Measurements from ENCODE around the gene CCL20. TPM values are rescaled to one million over a fixed set of nuclear protein-coding genes. Genes with fewer than 3 reads are reported as not detected.
"Not testable (repeated sequence)": the region's sequence is repeated elsewhere in the genome, so short reads cannot be mapped to it uniquely, and the experiment has no call there.

Gene CCL20
- total and polyA plus RNA-seq, 4 donors: 0.49 to 0.50 TPM; not detected in 2

GRCh38 chr2:227796768-227797167, 16.9 kb upstream of the CCL20 start:
- WGBS (ENCODE audit: insufficient coverage): 92% methylated on average over 3 of the region's 5 CpGs
- not testable (repeated sequence) for H3K9me3 ChIP-seq (ENCODE audit: control insufficient read depth, insufficient read depth, low read length); DNase-seq (ENCODE audit: low read depth in 4 of 6, low spot score in 6 of 6); H3K36me3 ChIP-seq (ENCODE audit: control insufficient read depth, insufficient read depth, low read length); H3K4me3 ChIP-seq (ENCODE audit: low read depth, low read length); H3K4me1 ChIP-seq (ENCODE audit: control insufficient read depth, insufficient read depth, low read length); H3K27me3 ChIP-seq (ENCODE audit: control insufficient read depth, insufficient read depth, low read length); H3K27ac ChIP-seq (ENCODE audit: low read depth, low read length)

- no peak for DNase-seq (ENCODE audit: low read depth in 4 of 6, low spot score in 6 of 6)
- H3K27me3 ChIP-seq (ENCODE audit: control insufficient read depth, insufficient read depth, low read length): no peaks in the 10 kb centered on the region
- no CpG with 5 or more reads among the region's 3 CpGs for WGBS (ENCODE audit: insufficient coverage)
- no peak overlapping the region for H3K27ac ChIP-seq (ENCODE audit: low read depth, low read length)
- no peaks in the 10 kb centered on the region for H3K9me3 ChIP-seq (ENCODE audit: control insufficient read depth, insufficient read depth, low read length)
- H3K36me3 ChIP-seq (ENCODE audit: control insufficient read depth, insufficient read depth, low read length): no peaks in the 10 kb centered on the region
- H3K4me3 ChIP-seq (ENCODE audit: low read depth, low read length): no peak overlapping the region
- no peaks in the 10 kb centered on the region for H3K4me1 ChIP-seq (ENCODE audit: control insufficient read depth, insufficient read depth, low read length)
These were observed 14.4 kb upstream of the CCL20 start for GRCh38 chr2:227799202-227799601.

GRCh38 chr2:227802882-227803281, 10.8 kb upstream of the CCL20 start:
- Histone ChIP-seq H3K4me1 (ENCODE audit: control insufficient read depth, insufficient read depth, low read length) (no peaks in the 10 kb centered on the region), H3K4me3 (ENCODE audit: low read depth, low read length) (no peak overlapping the region), H3K27me3 (ENCODE audit: control insufficient read depth, insufficient read depth, low read length) (no peaks in the 10 kb centered on the region), H3K9me3 (ENCODE audit: control insufficient read depth, insufficient read depth, low read length) (no peaks in the 10 kb centered on the region), H3K36me3 (ENCODE audit: control insufficient read depth, insufficient read depth, low read length) (no peaks in the 10 kb centered on the region), H3K27ac (ENCODE audit: low read depth, low read length) (no peak overlapping the region)
- no peak for DNase-seq (ENCODE audit: low read depth in 4 of 6, low spot score in 6 of 6)
- no CpG with 5 or more reads among the region's 2 CpGs for WGBS (ENCODE audit: insufficient coverage)

GRCh38 chr2:227804975-227805374, 8.7 kb upstream of the CCL20 start:
- Histone ChIP-seq H3K4me3 (ENCODE audit: low read depth, low read length) (no peak overlapping the region), H3K27me3 (ENCODE audit: control insufficient read depth, insufficient read depth, low read length) (no peaks in the 10 kb centered on the region), H3K9me3 (ENCODE audit: control insufficient read depth, insufficient read depth, low read length) (no peaks in the 10 kb centered on the region), H3K4me1 (ENCODE audit: control insufficient read depth, insufficient read depth, low read length) (no peaks in the 10 kb centered on the region), H3K36me3 (ENCODE audit: control insufficient read depth, insufficient read depth, low read length) (no peaks in the 10 kb centered on the region), H3K27ac (ENCODE audit: low read depth, low read length) (no peak overlapping the region)
- no peak for DNase-seq (ENCODE audit: low read depth in 4 of 6, low spot score in 6 of 6)
- WGBS (ENCODE audit: insufficient coverage): 100% methylated on average over 1 of the region's 4 CpGs

GRCh38 chr2:227805578-227805977, 8.1 kb upstream of the CCL20 start:
- Histone ChIP-seq H3K27me3 (ENCODE audit: control insufficient read depth, insufficient read depth, low read length) (no peaks in the 10 kb centered on the region), H3K27ac (ENCODE audit: low read depth, low read length) (no peak overlapping the region), H3K36me3 (ENCODE audit: control insufficient read depth, insufficient read depth, low read length) (no peaks in the 10 kb centered on the region), H3K4me3 (ENCODE audit: low read depth, low read length) (no peak overlapping the region), H3K9me3 (ENCODE audit: control insufficient read depth, insufficient read depth, low read length) (no peaks in the 10 kb centered on the region), H3K4me1 (ENCODE audit: control insufficient read depth, insufficient read depth, low read length) (no peaks in the 10 kb centered on the region)
- no peak for DNase-seq (ENCODE audit: low read depth in 4 of 6, low spot score in 6 of 6)
- 84% methylated on average over 15 of the region's 15 CpGs for WGBS (ENCODE audit: insufficient coverage)

GRCh38 chr2:227808936-227809335, 4.7 kb upstream of the CCL20 start:
- Histone ChIP-seq H3K4me3 (ENCODE audit: low read depth, low read length) (no peak overlapping the region), H3K9me3 (ENCODE audit: control insufficient read depth, insufficient read depth, low read length) (no peaks in the 10 kb centered on the region), H3K27me3 (ENCODE audit: control insufficient read depth, insufficient read depth, low read length) (no peaks in the 10 kb centered on the region), H3K36me3 (ENCODE audit: control insufficient read depth, insufficient read depth, low read length) (no peaks in the 10 kb centered on the region), H3K4me1 (ENCODE audit: control insufficient read depth, insufficient read depth, low read length) (no peaks in the 10 kb centered on the region), H3K27ac (ENCODE audit: low read depth, low read length) (no peak overlapping the region)
- DNase-seq (ENCODE audit: low read depth in 4 of 6, low spot score in 6 of 6): no peak
- WGBS (ENCODE audit: insufficient coverage): no CpG with 5 or more reads among the region's 1 CpG

GRCh38 chr2:227812001-227812400, 1.6 kb upstream of the CCL20 start:
- no peak for DNase-seq (ENCODE audit: low read depth in 4 of 6, low spot score in 6 of 6)
- no peaks in the 10 kb centered on the region for H3K9me3 ChIP-seq (ENCODE audit: control insufficient read depth, insufficient read depth, low read length)
- H3K36me3 ChIP-seq (ENCODE audit: control insufficient read depth, insufficient read depth, low read length): no peaks in the 10 kb centered on the region
- no peak overlapping the region for H3K4me3 ChIP-seq (ENCODE audit: low read depth, low read length)
- H3K27me3 ChIP-seq (ENCODE audit: control insufficient read depth, insufficient read depth, low read length): no peaks in the 10 kb centered on the region
- no peaks in the 10 kb centered on the region for H3K4me1 ChIP-seq (ENCODE audit: control insufficient read depth, insufficient read depth, low read length)
- H3K27ac ChIP-seq (ENCODE audit: low read depth, low read length): no peak overlapping the region
- 100% methylated on average over 2 of the region's 4 CpGs for WGBS (ENCODE audit: insufficient coverage)

- WGBS (ENCODE audit: insufficient coverage): 100% methylated on average over 1 of the region's 2 CpGs
- H3K9me3 ChIP-seq (ENCODE audit: control insufficient read depth, insufficient read depth, low read length): no peaks in the 10 kb centered on the region
These were observed 447 bp upstream of the CCL20 start for GRCh38 chr2:227813229-227813561.

GRCh38 chr2:227815066-227815465, 1.4 kb downstream of the CCL20 start:
- Histone ChIP-seq H3K4me1 (ENCODE audit: control insufficient read depth, insufficient read depth, low read length) (no peaks in the 10 kb centered on the region), H3K27ac (ENCODE audit: low read depth, low read length) (no peak overlapping the region), H3K36me3 (ENCODE audit: control insufficient read depth, insufficient read depth, low read length) (no peaks in the 10 kb centered on the region), H3K27me3 (ENCODE audit: control insufficient read depth, insufficient read depth, low read length) (no peaks in the 10 kb centered on the region), H3K4me3 (ENCODE audit: low read depth, low read length) (no peak overlapping the region), H3K9me3 (ENCODE audit: control insufficient read depth, insufficient read depth, low read length) (no peaks in the 10 kb centered on the region)
- no CpG with 5 or more reads among the region's 3 CpGs for WGBS (ENCODE audit: insufficient coverage)
- DNase-seq (ENCODE audit: low read depth in 4 of 6, low spot score in 6 of 6): no peak

More at GRCh38 chr2:227813229-227813561, 447 bp upstream of the CCL20 start:
- no peak for DNase-seq (ENCODE audit: low read depth in 4 of 6, low spot score in 6 of 6)
- Histone ChIP-seq H3K27ac (ENCODE audit: low read depth, low read length) (no peak overlapping the region), H3K4me1 (ENCODE audit: control insufficient read depth, insufficient read depth, low read length) (no peaks in the 10 kb centered on the region), H3K27me3 (ENCODE audit: control insufficient read depth, insufficient read depth, low read length) (no peaks in the 10 kb centered on the region), H3K4me3 (ENCODE audit: low read depth, low read length) (no peak overlapping the region), H3K36me3 (ENCODE audit: control insufficient read depth, insufficient read depth, low read length) (no peaks in the 10 kb centered on the region)

GRCh38 chr2:227816507-227817294, 3.1 kb downstream of the CCL20 start:
- Histone ChIP-seq H3K36me3 (ENCODE audit: control insufficient read depth, insufficient read depth, low read length) (no peaks in the 10 kb centered on the region), H3K9me3 (ENCODE audit: control insufficient read depth, insufficient read depth, low read length) (no peaks in the 10 kb centered on the region), H3K27me3 (ENCODE audit: control insufficient read depth, insufficient read depth, low read length) (no peaks in the 10 kb centered on the region), H3K4me1 (ENCODE audit: control insufficient read depth, insufficient read depth, low read length) (no peaks in the 10 kb centered on the region), H3K4me3 (ENCODE audit: low read depth, low read length) (no peak overlapping the region), H3K27ac (ENCODE audit: low read depth, low read length) (no peak overlapping the region)
- WGBS (ENCODE audit: insufficient coverage): 80% methylated on average over 1 of the region's 2 CpGs
- DNase-seq (ENCODE audit: low read depth in 4 of 6, low spot score in 6 of 6): no peak

Data from spinal cord (tissue), 10 donors.